HG03045 (cell line): ENCODE data around the gene FRYL.
"Not testable (repeated sequence)": the region's sequence is repeated elsewhere in the genome, so short reads cannot be mapped to it uniquely, and the experiment has no call there.

Experiments used
- ATAC-seq: cut with Tn5 transposase; IDR thresholded peaks from one replicate; pipeline ENCODE4 v1.9.1; 2021; ENCODE audit warnings: mild to moderate bottlenecking, moderate library complexity; ENCODE audit not compliant: unreplicated experiment

Gene FRYL

DNA sequence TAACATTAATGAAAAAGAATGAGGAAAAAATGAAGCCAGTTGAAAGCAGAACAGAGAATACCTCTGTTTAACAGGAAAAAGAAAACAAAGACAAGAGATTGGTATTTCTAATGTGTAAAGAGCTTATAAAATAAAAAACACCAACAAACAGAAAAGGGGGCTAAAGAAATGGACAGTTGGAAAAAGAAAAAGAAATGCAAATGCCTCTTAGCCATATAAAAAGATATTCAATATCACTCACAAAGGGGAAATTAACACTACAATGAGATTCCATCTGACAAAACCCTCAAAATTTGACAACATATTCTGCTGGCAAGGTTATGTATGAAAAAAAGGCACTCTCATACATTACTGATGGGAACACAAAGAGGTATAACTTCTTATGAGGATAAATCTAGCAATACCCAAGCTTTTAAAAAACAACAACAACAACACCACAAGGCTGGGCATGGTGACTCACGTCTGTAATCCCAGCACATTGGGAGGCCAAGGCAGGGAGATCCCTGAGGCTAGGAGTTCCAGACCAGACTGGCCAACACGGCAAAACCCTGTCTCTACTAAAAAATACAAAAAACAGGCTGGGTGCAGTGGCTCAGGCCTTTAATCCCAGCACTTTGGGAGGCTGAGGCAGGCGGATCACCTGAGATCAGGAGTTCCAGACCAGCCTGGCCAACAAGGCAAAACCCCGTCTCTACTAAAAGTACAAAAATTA is 75.8 kb downstream of the FRYL start:
- no peak for ATAC-seq

DNA sequence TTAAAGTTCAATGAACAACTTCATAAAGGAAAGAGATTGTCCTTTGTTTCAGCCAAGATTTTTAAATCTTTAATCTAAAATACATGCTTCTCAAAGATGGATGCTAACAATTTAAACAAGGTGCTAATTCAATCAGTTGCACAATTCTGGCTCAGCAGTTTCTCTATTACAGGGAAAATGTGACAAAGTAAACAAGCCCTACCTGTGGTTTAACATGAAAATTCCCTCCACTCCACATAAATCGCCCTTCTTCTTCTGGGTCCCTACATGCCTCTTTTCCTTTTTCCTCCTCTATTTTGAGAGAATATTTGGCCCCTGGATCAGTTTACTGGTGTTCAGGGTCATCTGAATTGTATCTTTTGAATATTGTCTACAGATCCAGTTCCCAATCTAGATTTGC is 80.6 kb downstream of the FRYL start:
- ATAC-seq, result no peak

DNA sequence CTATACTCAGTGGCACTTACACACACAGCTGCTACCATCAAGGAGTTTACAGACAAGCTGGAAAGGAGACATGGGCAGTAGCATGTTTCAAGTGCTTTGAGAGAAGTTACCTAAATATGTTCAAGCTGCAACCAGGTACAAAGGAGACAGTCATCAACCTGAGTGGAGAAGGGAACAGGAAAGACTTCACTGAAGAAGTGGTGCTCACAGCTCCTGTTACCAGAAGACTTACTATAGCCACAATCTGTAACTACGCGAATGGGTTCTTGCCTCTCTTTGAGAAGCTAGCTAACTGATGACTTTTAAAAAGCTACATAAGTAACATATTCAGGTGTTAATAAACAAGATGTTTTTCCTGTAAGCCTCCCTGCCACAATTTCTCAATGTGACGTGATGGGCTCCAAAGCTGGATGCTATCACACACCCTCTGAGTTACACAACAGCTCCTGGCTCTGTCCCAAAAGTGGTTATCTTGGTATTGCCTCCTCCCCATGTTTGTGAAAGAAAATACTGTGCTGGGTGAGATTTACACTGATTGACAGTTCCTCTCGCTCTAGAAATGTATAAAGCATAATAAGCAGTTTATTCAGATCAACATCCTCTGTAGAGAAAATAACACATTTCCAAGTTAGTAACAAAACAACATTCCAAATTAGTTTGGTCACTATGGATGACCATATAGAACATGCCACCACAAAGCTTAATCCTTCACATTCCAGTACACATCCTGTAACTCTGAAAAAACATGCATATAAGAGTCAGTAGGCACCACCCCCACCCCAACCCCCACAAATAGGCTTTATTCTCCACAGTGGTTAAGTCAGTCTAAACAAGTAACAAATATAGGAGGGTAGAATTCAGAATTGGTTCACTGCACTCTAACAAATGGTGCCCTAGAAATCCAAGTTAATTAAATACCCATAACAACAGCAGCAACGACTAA is 81.8 kb downstream of the FRYL start:
- ATAC-seq, result no peak

DNA sequence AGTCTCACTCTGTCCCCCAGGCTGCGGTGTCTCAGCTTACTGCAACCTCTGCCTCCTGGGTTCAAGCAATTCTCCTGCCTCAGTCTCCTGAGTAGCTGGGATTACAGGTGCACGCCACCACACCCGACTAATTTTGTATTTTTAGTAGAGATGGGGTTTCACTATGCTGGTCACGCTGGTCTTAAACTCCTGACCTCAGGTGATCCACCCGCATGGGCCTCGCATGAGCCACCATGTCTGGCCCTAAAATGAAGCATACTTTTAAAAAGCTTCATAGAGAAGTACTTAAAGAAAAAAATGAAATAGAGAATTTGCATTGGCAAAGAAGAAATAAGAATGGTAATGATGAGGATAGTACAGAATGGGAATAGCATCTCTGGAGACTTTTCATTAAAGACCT is 82.6 kb downstream of the FRYL start:
- ATAC-seq, result not testable (repeated sequence)

DNA sequence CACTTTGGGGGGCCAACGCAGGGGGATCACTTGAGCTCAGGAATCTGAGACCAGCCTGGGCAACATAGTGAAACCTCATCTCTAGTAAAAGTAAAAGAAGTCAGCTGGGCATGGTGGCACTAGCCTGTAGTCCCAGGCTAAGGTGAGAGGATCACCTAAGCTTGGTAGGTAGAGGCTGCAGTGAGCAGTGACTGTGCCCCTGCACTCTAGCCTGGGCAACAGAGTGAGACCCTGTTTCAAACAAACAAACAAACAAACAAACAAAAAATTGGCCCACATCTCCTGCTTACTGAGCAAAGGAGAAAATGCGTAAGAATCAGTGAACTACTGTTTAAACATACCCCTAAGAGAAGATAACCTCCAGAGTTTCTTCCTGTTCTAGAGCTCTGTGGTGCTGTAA is 85.3 kb downstream of the FRYL start:
- no peak for ATAC-seq

DNA sequence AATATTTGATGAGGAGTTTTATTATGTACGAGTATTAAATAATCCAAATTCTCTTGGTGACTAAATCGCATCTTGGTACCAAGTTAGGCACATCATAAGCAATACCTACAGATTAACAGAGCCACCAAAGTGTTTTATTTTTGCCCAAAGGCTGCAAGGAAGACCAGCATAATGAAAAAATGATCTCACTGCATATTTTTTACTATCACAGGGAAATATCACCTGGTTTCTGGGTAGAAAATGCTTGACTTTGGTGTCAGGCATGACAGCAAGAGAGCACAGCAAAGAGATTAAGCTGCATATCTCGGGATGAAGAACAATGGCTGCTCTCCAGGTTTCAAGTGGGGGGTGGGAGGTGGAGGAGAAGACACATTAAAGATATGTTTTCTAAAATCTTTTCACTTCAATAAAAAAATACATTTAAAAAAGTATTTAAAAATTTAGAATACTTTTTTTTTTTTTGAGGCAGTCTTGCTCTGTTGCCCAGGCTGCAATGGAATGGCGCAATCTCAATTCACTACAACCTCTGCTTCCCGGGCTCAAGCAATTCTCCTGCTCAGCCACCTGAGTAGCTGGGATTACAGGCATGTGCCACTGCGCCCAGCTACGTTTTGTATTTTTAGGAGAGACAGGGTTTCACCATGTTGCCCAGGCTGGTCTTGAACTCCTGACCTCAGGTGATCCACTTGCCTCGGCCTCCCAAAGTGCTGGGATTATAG is 86.1 kb downstream of the FRYL start:
- ATAC-seq, result no peak

DNA sequence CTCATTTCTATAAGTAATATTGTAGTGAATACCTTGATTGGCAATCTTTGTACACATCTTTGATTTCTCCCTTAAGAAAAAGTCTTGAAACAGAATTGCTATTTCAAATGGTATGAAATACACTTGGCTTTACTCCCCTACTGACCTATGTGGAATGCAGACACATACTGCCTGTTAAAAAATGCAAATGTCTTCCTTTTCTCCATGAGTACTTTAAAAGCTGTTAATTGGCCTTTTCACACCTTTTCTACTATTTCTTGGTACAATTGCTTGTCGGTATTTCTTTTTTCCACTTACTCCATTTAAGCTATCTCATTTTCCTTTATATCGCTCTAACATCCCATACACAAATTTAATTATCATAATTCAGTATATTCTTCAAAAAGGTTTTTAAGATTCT is 87.2 kb downstream of the FRYL start:
- ATAC-seq, result no peak

DNA sequence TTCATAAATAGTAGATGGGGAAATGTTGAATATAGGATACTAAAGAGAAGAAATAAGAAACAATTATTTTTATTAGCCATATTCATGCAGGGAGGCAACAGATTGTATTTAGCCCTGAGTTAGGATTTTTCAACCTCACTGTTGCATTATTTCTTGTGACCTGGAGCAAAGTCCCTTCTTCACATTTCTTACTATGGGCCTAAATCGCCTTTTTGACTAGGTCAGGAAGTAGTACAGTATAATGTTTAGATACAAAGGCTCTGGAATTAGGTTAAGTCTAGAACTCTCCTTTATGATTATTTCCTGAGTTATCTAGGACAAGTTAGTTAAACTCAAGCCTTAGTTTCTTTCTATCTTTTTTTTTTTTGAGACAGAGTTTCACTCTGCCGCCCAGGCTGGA is 88.0 kb downstream of the FRYL start:
- ATAC-seq, result no peak

DNA sequence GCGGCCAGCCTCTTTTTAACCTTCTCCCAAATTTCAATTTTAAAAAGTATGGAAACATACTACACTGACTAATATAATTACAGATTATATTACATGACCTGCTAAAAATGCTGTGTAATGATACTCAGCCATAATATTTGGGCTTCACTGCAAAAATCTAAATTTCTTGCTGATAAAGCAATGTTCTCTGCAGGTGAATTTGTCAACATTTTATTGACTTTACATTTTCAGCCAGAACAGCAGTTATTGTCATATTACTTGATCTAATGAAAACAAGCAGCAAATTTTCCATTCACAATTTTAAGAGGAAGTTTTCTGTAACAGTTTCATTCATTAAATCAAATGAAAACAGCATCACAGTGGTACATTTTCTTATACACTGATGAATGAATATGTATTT is 91.1 kb downstream of the FRYL start:
- ATAC-seq, result no peak

DNA sequence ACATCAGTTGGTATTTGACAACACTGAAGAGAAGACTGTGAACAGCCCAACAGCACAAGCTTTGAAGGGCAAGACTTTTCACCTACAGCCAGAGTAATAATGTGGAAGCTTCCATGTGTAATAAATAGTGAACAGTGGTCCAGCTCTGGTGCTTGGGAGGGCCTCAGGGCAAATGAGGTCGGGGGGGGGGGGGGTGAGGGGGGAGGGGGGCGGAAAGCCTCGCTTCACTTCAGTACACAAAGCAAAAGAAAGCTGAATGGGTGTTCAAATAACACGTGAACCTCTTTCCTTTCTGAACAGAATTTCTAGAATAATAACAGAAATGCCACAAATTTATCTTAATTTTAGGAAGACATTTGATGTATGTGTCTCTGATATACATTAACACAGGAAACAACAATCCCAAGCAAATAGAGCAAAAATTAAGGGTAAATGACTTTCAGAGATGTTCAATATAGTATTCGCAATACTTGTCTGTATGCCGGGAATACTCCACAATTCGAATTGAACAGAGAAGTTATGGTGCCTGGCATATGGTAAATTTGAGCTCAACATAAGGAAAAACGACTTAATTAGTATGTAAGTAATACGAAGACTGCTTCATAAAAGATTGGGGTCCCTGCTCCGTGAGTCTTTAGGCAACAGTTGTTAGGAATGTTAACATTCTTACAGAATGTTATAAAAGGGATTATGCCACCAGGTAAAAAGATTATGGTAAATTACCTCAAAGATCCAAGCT is 92.6 kb downstream of the FRYL start:
- ATAC-seq, result no peak

DNA sequence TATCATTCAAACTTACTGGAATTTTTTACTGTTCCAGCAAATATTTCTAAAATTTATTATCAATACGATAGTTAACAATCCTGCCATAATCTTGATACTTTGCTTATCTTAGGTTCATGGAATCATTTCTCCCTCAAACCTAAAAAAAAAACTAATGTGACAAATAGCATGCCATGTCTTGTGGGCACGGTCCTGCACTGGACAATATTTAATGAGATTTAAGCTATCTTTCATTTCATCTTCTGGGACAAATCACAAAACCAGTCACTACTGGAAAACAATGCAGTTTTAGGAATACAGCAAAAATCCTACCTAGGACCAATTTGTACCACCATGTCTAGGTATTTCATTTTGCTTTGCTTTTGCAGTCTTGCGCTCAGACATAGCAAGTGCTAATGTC is 93.7 kb downstream of the FRYL start:
- ATAC-seq, result no peak

DNA sequence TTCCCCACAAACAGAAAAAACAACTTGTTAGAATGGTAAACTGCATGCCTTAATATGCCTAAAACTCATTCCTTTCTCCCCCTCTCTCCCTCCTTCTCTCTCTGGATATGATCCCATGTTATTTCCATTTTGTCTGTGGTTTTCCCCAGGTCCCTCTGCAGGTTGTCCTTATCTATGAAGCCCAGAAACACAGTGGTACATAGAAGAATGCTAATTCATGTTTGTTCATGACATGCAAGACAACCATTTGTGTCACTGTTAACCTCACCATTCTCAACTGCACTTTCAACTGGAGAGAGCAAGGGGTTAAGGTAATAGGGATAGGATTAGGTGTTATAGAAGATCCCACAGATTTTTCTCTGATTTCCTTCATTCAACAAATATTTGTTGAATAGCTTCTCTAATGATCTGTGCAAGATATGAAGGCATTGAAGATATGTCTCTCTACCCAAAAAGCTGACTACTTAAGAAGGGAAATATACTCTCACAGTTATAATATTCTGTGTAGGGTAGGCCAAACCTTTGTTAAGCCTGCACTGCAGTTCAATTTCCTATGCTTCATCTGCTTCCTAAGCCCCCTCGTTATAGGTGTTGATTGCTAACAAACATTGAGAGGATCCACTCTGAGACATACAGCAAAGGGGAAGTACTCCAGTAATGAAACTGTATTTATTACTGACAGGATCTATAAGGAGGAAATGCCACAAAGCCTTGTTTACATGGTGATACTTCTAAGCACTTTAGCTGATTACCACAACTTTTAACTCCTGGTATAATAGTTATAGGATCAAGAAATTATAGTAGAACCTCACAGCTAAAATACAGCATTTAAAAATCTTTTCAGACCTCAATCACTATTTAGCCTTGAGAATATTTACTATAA is 96.1 kb downstream of the FRYL start:
- ATAC-seq, result peak; percentile 70

DNA sequence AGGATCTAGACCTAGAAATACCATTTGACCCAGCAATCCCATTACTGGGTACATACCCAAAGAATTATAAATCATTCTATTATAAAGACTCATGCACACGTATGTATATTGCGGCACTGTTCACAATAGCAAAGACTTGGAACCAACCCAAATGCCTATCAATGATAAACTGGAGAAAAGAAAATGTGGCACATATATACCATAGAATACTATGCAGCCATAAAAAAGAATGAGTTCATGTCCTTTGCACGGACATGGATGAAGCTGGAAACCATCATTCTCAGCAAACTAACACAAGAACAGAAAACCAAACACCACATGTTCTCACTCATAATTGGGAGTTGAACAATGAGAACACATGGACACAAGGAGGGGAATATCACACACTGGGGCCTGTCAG is 97.2 kb downstream of the FRYL start:
- ATAC-seq, result not testable (repeated sequence)

DNA sequence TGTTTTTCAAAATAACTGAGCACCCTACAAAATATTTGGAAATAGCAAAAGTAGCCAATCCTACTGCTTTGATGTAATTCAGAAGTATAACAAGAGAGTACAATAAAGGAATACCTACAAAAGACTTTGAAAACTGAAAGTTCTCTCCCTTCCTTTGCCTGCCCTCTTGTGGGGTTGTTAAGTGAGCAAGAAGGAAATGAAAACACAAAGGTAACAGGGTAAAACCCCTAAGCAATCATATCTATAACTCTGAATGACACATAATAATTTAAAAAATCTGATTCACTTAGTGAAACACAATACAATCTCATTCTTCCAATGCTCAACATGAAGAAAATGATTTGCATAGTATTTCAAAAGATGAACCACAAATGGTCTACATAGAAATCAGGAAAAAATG is 98.2 kb downstream of the FRYL start:
- peak; percentile 64 for ATAC-seq

DNA sequence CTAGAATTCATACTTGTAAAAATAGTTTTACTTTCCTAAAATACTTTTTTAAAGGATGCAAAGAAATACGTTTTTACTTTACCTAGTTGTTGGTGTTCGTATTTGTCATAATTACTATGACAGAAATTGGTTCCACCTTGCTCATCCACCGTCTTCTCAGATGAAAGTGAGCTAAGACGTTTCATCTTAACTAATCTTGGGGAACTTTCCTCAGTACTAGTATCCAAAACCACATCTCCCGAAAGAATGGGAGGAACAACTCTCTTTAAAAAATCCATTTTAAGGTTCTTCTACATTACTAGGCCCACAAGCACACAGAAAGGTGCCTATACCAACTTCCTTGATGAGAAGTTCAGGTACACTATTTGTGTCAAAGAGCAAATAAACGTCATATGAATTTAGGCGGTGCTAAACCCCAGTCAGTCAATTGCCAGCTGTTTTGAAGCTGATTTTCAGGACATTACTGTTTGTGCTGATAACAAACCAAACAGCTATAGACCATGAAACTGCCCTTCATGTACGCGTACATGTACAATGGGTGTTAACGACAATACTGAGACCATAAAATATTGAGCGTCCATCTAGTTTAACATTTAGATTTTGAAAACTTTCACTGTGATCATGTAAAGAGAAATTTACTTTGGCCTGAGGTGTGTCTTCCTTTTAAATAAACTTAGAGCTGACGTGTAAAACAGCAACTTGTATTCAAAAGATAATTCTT is 99.1 kb downstream of the FRYL start:
- no peak for ATAC-seq

DNA sequence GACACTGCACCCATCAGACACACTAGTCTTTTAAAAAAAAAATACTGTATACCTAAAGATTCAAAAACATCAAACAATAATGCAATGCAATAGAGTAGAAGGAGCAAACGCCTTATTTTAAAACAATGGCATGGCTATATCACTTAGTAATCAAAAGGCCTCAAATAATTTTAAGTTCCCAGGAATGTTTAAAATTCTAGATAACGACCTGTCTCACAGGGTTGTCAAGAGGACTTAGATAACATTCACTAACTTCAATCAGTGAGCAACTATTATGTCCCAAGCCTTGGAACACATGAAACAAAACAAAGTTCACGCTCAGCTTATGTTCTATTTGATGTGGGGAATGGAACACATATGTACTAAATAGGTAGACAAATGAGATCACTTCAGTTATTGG is 106.5 kb downstream of the FRYL start:
- ATAC-seq, result no peak

DNA sequence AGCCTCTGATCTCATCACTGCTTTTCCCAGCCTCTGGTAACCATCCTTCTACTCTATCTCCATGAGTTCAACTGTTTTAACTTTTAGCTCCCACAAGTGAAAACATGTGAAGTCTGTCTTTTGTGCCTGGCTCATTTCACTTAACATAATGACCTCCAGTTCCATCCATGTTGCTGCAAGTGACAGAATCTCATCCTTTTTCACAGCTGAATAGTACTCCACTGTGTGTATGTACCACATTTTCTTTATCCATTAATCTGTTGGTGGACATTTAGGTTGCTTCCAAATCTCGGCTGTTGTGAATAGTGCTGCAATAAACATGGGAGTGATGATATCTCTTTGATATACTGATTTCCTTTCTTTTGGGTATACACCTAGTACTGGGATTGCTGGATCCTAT is 109.5 kb downstream of the FRYL start:
- no peak for ATAC-seq

DNA sequence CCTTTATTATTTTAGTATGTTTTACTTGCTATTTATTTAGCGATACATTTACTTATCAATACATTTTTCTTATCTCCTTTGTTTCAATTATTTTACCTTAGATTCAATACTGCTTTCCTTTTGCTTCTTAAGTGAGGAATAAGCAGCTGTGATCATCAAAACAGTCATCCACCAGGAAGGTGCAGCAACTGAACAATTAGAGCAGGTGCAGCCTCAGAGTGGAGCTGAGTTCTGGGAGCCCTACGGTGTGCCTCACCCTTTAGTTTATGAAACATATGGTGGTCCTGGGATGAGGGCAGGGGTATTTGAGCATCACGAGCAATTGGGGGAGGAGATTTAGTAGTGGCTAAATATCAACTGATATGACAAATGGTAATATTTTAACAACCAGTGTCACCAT is 111.0 kb downstream of the FRYL start:
- no peak for ATAC-seq

DNA sequence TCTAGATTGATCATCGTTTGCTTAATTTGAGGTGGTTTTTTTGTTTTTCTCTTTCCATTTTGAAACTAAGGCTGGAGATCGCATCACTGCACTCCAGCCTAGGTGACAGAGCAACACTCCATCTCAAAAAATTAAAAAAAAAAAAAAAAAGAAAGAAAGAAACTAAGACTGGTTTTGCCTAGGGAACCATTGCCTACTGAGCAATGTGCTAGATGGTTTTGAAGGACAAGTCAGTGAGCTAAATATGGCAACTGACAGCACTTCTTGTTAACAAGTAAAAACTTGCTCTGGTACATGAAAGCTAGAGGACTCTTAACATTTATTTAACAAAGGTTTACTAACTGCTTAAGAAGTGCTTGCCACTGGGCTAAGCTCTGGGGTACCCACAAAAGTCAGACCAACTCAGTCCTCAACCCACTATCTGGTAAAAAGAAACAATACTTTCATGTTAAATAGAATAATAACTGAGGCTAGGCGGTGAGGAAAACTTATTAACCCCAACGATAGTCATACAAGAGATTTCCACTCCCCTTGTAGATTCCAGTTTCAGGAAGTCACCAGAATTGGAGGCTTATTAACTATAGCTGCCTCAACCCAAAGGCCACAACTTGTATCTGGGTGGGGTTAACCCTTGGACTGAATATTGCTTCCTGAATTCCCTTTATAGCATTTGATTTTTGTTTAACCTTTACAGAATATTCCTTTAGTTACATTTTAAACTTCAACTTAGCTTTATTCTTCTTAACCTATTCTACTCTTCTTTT is 111.6 kb downstream of the FRYL start:
- ATAC-seq, result no peak
